Measurements from ENCODE around the gene CLTCL1.

Gene CLTCL1

GRCh38 chr22:19132693-19133400, 158.7 kb downstream of the CLTCL1 start:
- H3K27me3 ChIP-seq (ENCODE audit: insufficient read depth, low read length): no peaks in the 10 kb centered on the region
- H2AFZ ChIP-seq (ENCODE audit: low read depth, low read length): no peak overlapping the region
- H3K9me3 ChIP-seq (ENCODE audit: low read length): no peaks in the 10 kb centered on the region
- H3K4me3 ChIP-seq (ENCODE audit: low read length): no peak overlapping the region
- H3K36me3 ChIP-seq (ENCODE audit: insufficient read depth, low read length): peaks cover 56% of the 10 kb centered on the region
- no peaks in the 10 kb centered on the region for H3K4me1 ChIP-seq (ENCODE audit: insufficient read depth, low read length)

- no peaks in the 10 kb centered on the region for H3K9me3 ChIP-seq (ENCODE audit: low read length)
- H3K4me1 ChIP-seq (ENCODE audit: insufficient read depth, low read length): no peaks in the 10 kb centered on the region
- peaks cover 50% of the 10 kb centered on the region for H3K36me3 ChIP-seq (ENCODE audit: insufficient read depth, low read length)
- no peak overlapping the region for H2AFZ ChIP-seq (ENCODE audit: low read depth, low read length)
- no peaks in the 10 kb centered on the region for H3K27me3 ChIP-seq (ENCODE audit: insufficient read depth, low read length)
- no peak overlapping the region for H3K4me3 ChIP-seq (ENCODE audit: low read length)
Measured at GRCh38 chr22:19132153-19132552, 159.4 kb downstream of the CLTCL1 start.

GRCh38 chr22:19131685-19132015, 159.9 kb downstream of the CLTCL1 start:
- H3K4me1 ChIP-seq (ENCODE audit: insufficient read depth, low read length): no peaks in the 10 kb centered on the region
- H3K9me3 ChIP-seq (ENCODE audit: low read length): no peaks in the 10 kb centered on the region
- peaks cover 45% of the 10 kb centered on the region for H3K36me3 ChIP-seq (ENCODE audit: insufficient read depth, low read length)
- H3K4me3 ChIP-seq (ENCODE audit: low read length): no peak overlapping the region
- no peaks in the 10 kb centered on the region for H3K27me3 ChIP-seq (ENCODE audit: insufficient read depth, low read length)
- H2AFZ ChIP-seq (ENCODE audit: low read depth, low read length): no peak overlapping the region

- Histone ChIP-seq H3K9me3 (ENCODE audit: low read length) (no peaks in the 10 kb centered on the region), H2AFZ (ENCODE audit: low read depth, low read length) (no peak within 1 kb of the TSS), H3K4me3 (ENCODE audit: low read length) (no peak within 1 kb of the TSS), H3K4me1 (ENCODE audit: insufficient read depth, low read length) (no peaks in the 10 kb centered on the region), H3K27me3 (ENCODE audit: insufficient read depth, low read length) (no peaks in the 10 kb centered on the region), H3K36me3 (ENCODE audit: insufficient read depth, low read length) (peaks cover 40% of the 10 kb centered on the region)
Measured at GRCh38 chr22:19130959-19131684, 160.4 kb downstream of the CLTCL1 start, which contains the start of gene TSSK2. TSS of gene TSSK2 (plus strand) at chr22:19131308. CDS start at chr22:19131400, 92 bp downstream.

- Histone ChIP-seq H3K4me1 (ENCODE audit: insufficient read depth, low read length) (no peaks in the 10 kb centered on the region), H3K36me3 (ENCODE audit: insufficient read depth, low read length) (peaks cover 32% of the 10 kb centered on the region), H3K27me3 (ENCODE audit: insufficient read depth, low read length) (no peaks in the 10 kb centered on the region), H3K4me3 (ENCODE audit: low read length) (no peak overlapping the region), H3K9me3 (ENCODE audit: low read length) (no peaks in the 10 kb centered on the region), H2AFZ (ENCODE audit: low read depth, low read length) (no peak overlapping the region)
Measured at GRCh38 chr22:19129871-19130270, 161.6 kb downstream of the CLTCL1 start.
